Kidney (tissue), 2 donors: Measurements from ENCODE around the gene OR2T35. TPM values are rescaled to one million over a fixed set of nuclear protein-coding genes. Genes with fewer than 3 reads are reported as not detected.

Experiments used
- polyA plus RNA-seq: library from polyadenylated mRNA; stranded (reverse); fragments of 350-450 nt; fragmentation: Illumina TruSeq; extraction: RNeasy Lipid Tissue Mini Kit (QIAGEN cat#74804); gene quantifications from one replicate; pipeline ENCODE4 v1.2.3, GENCODE V29; 2014; ENCODE audit warnings: low read depth, low replicate concordance; ENCODE audit not compliant: insufficient read depth
- total RNA-seq: library from RNA; stranded (reverse); fragmentation: NEBNext Ultra II Directional; extraction: Animal tissue kit (Norgen Biotek cat#: 25700); gene quantifications from one replicate; pipeline ENCODE4 v1.2.1, GENCODE V29; 2021
- donor health status: DM: yes; HTN: yes; CAD: no.

The OR2T35 gene
- total and polyA plus RNA-seq, 2 donors from 2014 or later, result 0.28 TPM; not detected in 1

Other genes with a start within 250 kb of the OR2T35 start
- not detected for gene OR2T1, start 242.2 kb downstream of the OR2T35 start, total RNA-seq
- gene OR2T1, start 242.2 kb downstream of the OR2T35 start, polyA plus RNA-seq, result not detected
- gene OR2T2, start 199.6 kb downstream of the OR2T35 start, total RNA-seq, result 0.28 TPM
- gene OR2T2, start 199.6 kb downstream of the OR2T35 start, polyA plus RNA-seq, result not detected
- not detected for gene OR2T3, start 171.9 kb downstream of the OR2T35 start, total RNA-seq
- not detected for gene OR2T3, start 171.9 kb downstream of the OR2T35 start, polyA plus RNA-seq
- gene OR2T5, start 156.7 kb downstream of the OR2T35 start, total RNA-seq, result 0.09 TPM
- not detected for gene OR2T5, start 156.7 kb downstream of the OR2T35 start, polyA plus RNA-seq
- gene OR2G6, start 137.2 kb downstream of the OR2T35 start, total RNA-seq, result 0.06 TPM
- 0.09 TPM for gene OR2G6, start 137.2 kb downstream of the OR2T35 start, polyA plus RNA-seq
- not detected for gene OR2T29, start 82.5 kb downstream of the OR2T35 start, total RNA-seq
- gene OR2T29, start 82.5 kb downstream of the OR2T35 start, polyA plus RNA-seq, result not detected
- gene OR2T34, start 70.5 kb downstream of the OR2T35 start, total RNA-seq, result not detected
- gene OR2T34, start 70.5 kb downstream of the OR2T35 start, polyA plus RNA-seq, result not detected
- 0.41 TPM for gene OR2T10, start 47.6 kb downstream of the OR2T35 start, total RNA-seq
- gene OR2T10, start 47.6 kb downstream of the OR2T35 start, polyA plus RNA-seq, result 1.1 TPM
- 0.57 TPM for gene OR2T11, start 10.2 kb downstream of the OR2T35 start, total RNA-seq
- gene OR2T11, start 10.2 kb downstream of the OR2T35 start, polyA plus RNA-seq, result not detected
- gene OR2T27, start 10.2 kb upstream of the OR2T35 start, total RNA-seq, result not detected
- not detected for gene OR2T27, start 10.2 kb upstream of the OR2T35 start, polyA plus RNA-seq
- gene OR14I1, start 57.5 kb upstream of the OR2T35 start, total RNA-seq, result not detected
- gene OR14I1, start 57.5 kb upstream of the OR2T35 start, polyA plus RNA-seq, result not detected
- gene LYPD8, start 110.5 kb upstream of the OR2T35 start, total RNA-seq, result 3.2 TPM
- 0.92 TPM for gene LYPD8, start 110.5 kb upstream of the OR2T35 start, polyA plus RNA-seq
- 24.9 TPM for gene SH3BP5L, start 180.6 kb upstream of the OR2T35 start, total RNA-seq
- gene SH3BP5L, start 180.6 kb upstream of the OR2T35 start, polyA plus RNA-seq, result 16.6 TPM
- gene ZNF672, start 192.9 kb upstream of the OR2T35 start, total RNA-seq, result 28.6 TPM
- gene ZNF672, start 192.9 kb upstream of the OR2T35 start, polyA plus RNA-seq, result 25.0 TPM
- 29.6 TPM for gene ZNF692, start 213.8 kb upstream of the OR2T35 start, total RNA-seq
- gene ZNF692, start 213.8 kb upstream of the OR2T35 start, polyA plus RNA-seq, result 34.4 TPM